ENCODE measurements around the gene VPS26C. TPM values are rescaled to one million over a fixed set of nuclear protein-coding genes. Genes with fewer than 3 reads are reported as not detected.
A peak's percentile ranks its signal among the peaks of the same experiment; 100 is the strongest.

VPS26C gene
- polyA plus RNA-seq, 1 of the 3 experiments (the other 2 are of a cell fraction) = 34.8 TPM

GRCh38 chr21:37207441-37208009 is 59.6 kb downstream of the VPS26C start:
- no peak overlapping the region for H3K4me3 ChIP-seq (ENCODE audit: low read depth in 2 of 2, low read length in 1 of 2)
- POLR2A ChIA-PET = no interaction called here
- CTCF ChIA-PET = interaction anchor here (1.4 kb wide), 1 partner anchor 34 kb away, joined by 3 read pairs; no protein-coding TSS in a partner anchor
- no peak overlapping the region for H2AFZ ChIP-seq (ENCODE audit: low read depth)
- H3K9me2 ChIP-seq = no peaks in the 10 kb centered on the region
- H3K4me1 ChIP-seq (ENCODE audit: control insufficient read depth in 1 of 2, insufficient read depth in 2 of 2, low read depth in 1 of 2, low read length in 1 of 2) = peaks cover 0 to 20% of the 10 kb centered on the region in 2 experiments; a peak in 1 of 4 replicates
- peaks cover 13 to 15% of the 10 kb centered on the region in 2 experiments for H3K36me3 ChIP-seq (replicated peaks in 1 of 2; ENCODE audit: control insufficient read depth in 1 of 2, insufficient read depth in 2 of 2, low read length in 1 of 2)
- peak; percentile 47 for DNase-seq
- H3K27me3 ChIP-seq (ENCODE audit: insufficient read depth) = no peaks in the 10 kb centered on the region
- H3K9me3 ChIP-seq = no peaks in the 10 kb centered on the region
- H3K27ac ChIP-seq (ENCODE audit: low read depth in 2 of 2, low read length in 1 of 2) = peak overlapping the region in 1 of 2 experiments; percentile 53; a peak in 2 of 4 replicates
- TF ChIP-seq MXI1 (IDR thresholded peaks at IDR 0.05; ENCODE audit: low read depth, low read length) (peak; percentile 94), JUND (IDR thresholded peaks at IDR 0.05) (peak; percentile 15; the same call in 1 of the 2 replicates), TCF12 (IDR thresholded peaks at IDR 0.05) (peak; percentile 73), FOSL2 (IDR thresholded peaks at IDR 0.05; ENCODE audit: borderline replicate concordance, low read depth) (peak; percentile 26; the same call in 1 of the 2 replicates), TEAD4 (IDR thresholded peaks at IDR 0.05; ENCODE audit: borderline replicate concordance, insufficient read depth) (no peak)
- no peak overlapping the region for H3K4me2 ChIP-seq
- no peaks in the 10 kb centered on the region for H4K20me1 ChIP-seq (ENCODE audit: insufficient read depth)
- 59% methylated on average over 6 of the region's 6 CpGs for WGBS (ENCODE audit: low lambda C conversion rate)
- H3F3A ChIP-seq (replicated peaks; ENCODE audit: insufficient read depth) = no peaks in the 10 kb centered on the region
- no peak overlapping the region for H3K9ac ChIP-seq
- no peaks in the 10 kb centered on the region for H3K79me2 ChIP-seq (ENCODE audit: insufficient read depth)

- H3K9me2 ChIP-seq = no peaks in the 10 kb centered on the region
- no peaks in the 10 kb centered on the region for H3K9me3 ChIP-seq
- no peak overlapping the region for H3K27ac ChIP-seq (ENCODE audit: low read depth in 2 of 2, low read length in 1 of 2)
- H3K79me2 ChIP-seq (ENCODE audit: insufficient read depth) = no peaks in the 10 kb centered on the region
- H3K4me3 ChIP-seq (ENCODE audit: low read depth in 2 of 2, low read length in 1 of 2) = no peak overlapping the region
- DNase-seq = no peak
- H3F3A ChIP-seq (replicated peaks; ENCODE audit: insufficient read depth) = no peaks in the 10 kb centered on the region
- CTCF ChIA-PET = interaction anchor here (1.8 kb wide), 1 partner anchor 40 kb away, joined by 6 read pairs; no protein-coding TSS in a partner anchor
- H3K27me3 ChIP-seq (ENCODE audit: insufficient read depth) = no peaks in the 10 kb centered on the region
- H2AFZ ChIP-seq (ENCODE audit: low read depth) = no peak overlapping the region
- peaks cover 22 to 25% of the 10 kb centered on the region in 2 experiments for H3K36me3 ChIP-seq (replicated peaks in 1 of 2; ENCODE audit: control insufficient read depth in 1 of 2, insufficient read depth in 2 of 2, low read length in 1 of 2)
- H3K4me1 ChIP-seq (ENCODE audit: control insufficient read depth in 1 of 2, insufficient read depth in 2 of 2, low read depth in 1 of 2, low read length in 1 of 2) = peaks cover 0 to 20% of the 10 kb centered on the region in 2 experiments; a peak in 1 of 4 replicates
- no peak overlapping the region for H3K9ac ChIP-seq
- H4K20me1 ChIP-seq (ENCODE audit: insufficient read depth) = no peaks in the 10 kb centered on the region
- TF ChIP-seq RAD21 (IDR thresholded peaks at IDR 0.05; ENCODE audit: low read length) = no peak
- no peak for TF ChIP-seq TAF1 (IDR thresholded peaks at IDR 0.05; ENCODE audit: borderline replicate concordance, low read depth, low read length)
- no peak for TF ChIP-seq FOSL2 (IDR thresholded peaks at IDR 0.05; ENCODE audit: borderline replicate concordance, low read depth)
- no peak for TF ChIP-seq SIN3A (IDR thresholded peaks at IDR 0.05; ENCODE audit: borderline replicate concordance, low read depth, low read length)
- TF ChIP-seq EP300 (IDR thresholded peaks at IDR 0.05; ENCODE audit: borderline replicate concordance in 1 of 2, low read depth in 1 of 2, low read length in 1 of 2) = no peak
- no peak for TF ChIP-seq POLR2AphosphoS5 (IDR thresholded peaks at IDR 0.05; ENCODE audit: low read depth, low read length)
- TF ChIP-seq TCF12 (IDR thresholded peaks at IDR 0.05) = no peak
- no peak for TF ChIP-seq JUND (IDR thresholded peaks at IDR 0.05)
- no peak for TF ChIP-seq SMC3 (IDR thresholded peaks at IDR 0.05; ENCODE audit: low read depth, low read length)
- no peak for TF ChIP-seq IRF3 (IDR thresholded peaks at IDR 0.05; ENCODE audit: low read depth, low read length)
- no peak for TF ChIP-seq MAX (IDR thresholded peaks at IDR 0.05; ENCODE audit: low read depth)
- TF ChIP-seq CHD2 (IDR thresholded peaks at IDR 0.05; ENCODE audit: low read length, partially characterized antibody) = no peak
- no peak for TF ChIP-seq PBX3 (IDR thresholded peaks at IDR 0.05)
- no peak for TF ChIP-seq NRF1 (IDR thresholded peaks at IDR 0.05; ENCODE audit: low read depth, low read length)
- no peak for TF ChIP-seq GATA2 (CRISPR knock-in tag; IDR thresholded peaks at IDR 0.05)
- POLR2A ChIA-PET = no interaction called here
- 96% methylated on average over 7 of the region's 7 CpGs for whole genome bisulfite sequencing (ENCODE audit: low lambda C conversion rate)
- no peak overlapping the region for H3K4me2 ChIP-seq
These were observed 60.6 kb downstream of the VPS26C start for GRCh38 chr21:37206496-37206895.

All from SK-N-SH (cell line).